ENCODE data around the gene ACR.

- TF ChIP-seq EZH2 (IDR thresholded peaks at IDR 0.05; ENCODE audit: insufficient read depth, poor library complexity, severe bottlenecking) (no peak), EZH2phosphoT487 (IDR thresholded peaks at IDR 0.05; ENCODE audit: insufficient read depth, low read depth) (no peak)
These were observed 44.5 kb upstream of the ACR start for GRCh38 chr22:50693462-50693861.
